Vagina (tissue), 2 donors: ENCODE results near the gene ANKRD16. TPM values are rescaled to one million over a fixed set of nuclear protein-coding genes. Genes with fewer than 3 reads are reported as not detected.
"Not testable (repeated sequence)": the region's sequence is repeated elsewhere in the genome, so short reads cannot be mapped to it uniquely, and the experiment has no call there.

Experiments used
- DNase-seq, 2 donors: peaks; one replicate each; pipeline ENCODE4 v3.0.0-alpha.2; 2017; ENCODE audit errors: extremely low spot score in 2 of 2
- H3K27ac ChIP-seq: fragments of 200-600 bp; sonication (generic); one replicate; pipeline ENCODE4 v1.5.1; 2019
- H3K27me3 ChIP-seq: fragments of 200-600 bp; sonication (generic); one replicate; pipeline ENCODE4 v1.5.1; 2019
- H3K36me3 ChIP-seq, 2 donors: fragments of 200-600 bp; sonication (generic); one replicate each; pipeline ENCODE4 v1.5.1; 2017 to 2019
- H3K4me1 ChIP-seq: fragments of 200-600 bp; sonication (generic); one replicate; pipeline ENCODE4 v1.5.1; 2019
- H3K4me3 ChIP-seq, 2 donors: fragments of 200-600 bp; sonication (generic); 1 replicate in 1 of 2; 2 replicates in 1 of 2; pipeline ENCODE4 v1.5.1; 2016 to 2019
- H3K9me3 ChIP-seq: fragments of 200-600 bp; sonication (generic); one replicate; pipeline ENCODE4 v1.5.1; 2019
- POLR2A ChIP-seq, 2 donors: fragments of 450-650 bp; IDR thresholded peaks; one replicate each; pipeline ENCODE4 v1.6.1; 2017; ENCODE audit warnings: antibody characterized with exemption in 2 of 2, mild to moderate bottlenecking in 2 of 2, moderate library complexity in 2 of 2
- POLR2AphosphoS5 ChIP-seq, 2 donors: sonication (generic); formaldehyde crosslinking; IDR thresholded peaks; one replicate each; pipeline ENCODE4 v1.9.0; 2017; ENCODE audit warnings: antibody characterized with exemption in 2 of 2, mild to moderate bottlenecking in 2 of 2, low read depth in 1 of 2; ENCODE audit not compliant: insufficient read depth in 1 of 2
- intact Hi-C: fragments of 100-400 bp; cut with DNase I; formaldehyde crosslinking; loops from one replicate; pipeline ENCODE4 v1.15.1; 2023
- total RNA-seq: library from RNA; depleted of rRNA; stranded (reverse); fragments of >200 nt; gene quantifications from one replicate; pipeline ENCODE4 v1.2.3, GENCODE V29; 2016
- TF ChIP-seq, protein P1 (sequence below), 3 experiments: fragments of 450-650 bp in 2 of 3; fragments of 200-600 bp in 1 of 3; sonication (generic) in 1 of 3; IDR thresholded peaks; one replicate each; pipeline ENCODE4 v1.5.1; 2017 to 2019; ENCODE audit warnings: antibody characterized with exemption in 3 of 3, mild to moderate bottlenecking in 2 of 3, moderate library complexity in 2 of 3

ANKRD16 gene
- total RNA-seq, 1 donor from 2014 or later: 17.7 TPM

DNA sequence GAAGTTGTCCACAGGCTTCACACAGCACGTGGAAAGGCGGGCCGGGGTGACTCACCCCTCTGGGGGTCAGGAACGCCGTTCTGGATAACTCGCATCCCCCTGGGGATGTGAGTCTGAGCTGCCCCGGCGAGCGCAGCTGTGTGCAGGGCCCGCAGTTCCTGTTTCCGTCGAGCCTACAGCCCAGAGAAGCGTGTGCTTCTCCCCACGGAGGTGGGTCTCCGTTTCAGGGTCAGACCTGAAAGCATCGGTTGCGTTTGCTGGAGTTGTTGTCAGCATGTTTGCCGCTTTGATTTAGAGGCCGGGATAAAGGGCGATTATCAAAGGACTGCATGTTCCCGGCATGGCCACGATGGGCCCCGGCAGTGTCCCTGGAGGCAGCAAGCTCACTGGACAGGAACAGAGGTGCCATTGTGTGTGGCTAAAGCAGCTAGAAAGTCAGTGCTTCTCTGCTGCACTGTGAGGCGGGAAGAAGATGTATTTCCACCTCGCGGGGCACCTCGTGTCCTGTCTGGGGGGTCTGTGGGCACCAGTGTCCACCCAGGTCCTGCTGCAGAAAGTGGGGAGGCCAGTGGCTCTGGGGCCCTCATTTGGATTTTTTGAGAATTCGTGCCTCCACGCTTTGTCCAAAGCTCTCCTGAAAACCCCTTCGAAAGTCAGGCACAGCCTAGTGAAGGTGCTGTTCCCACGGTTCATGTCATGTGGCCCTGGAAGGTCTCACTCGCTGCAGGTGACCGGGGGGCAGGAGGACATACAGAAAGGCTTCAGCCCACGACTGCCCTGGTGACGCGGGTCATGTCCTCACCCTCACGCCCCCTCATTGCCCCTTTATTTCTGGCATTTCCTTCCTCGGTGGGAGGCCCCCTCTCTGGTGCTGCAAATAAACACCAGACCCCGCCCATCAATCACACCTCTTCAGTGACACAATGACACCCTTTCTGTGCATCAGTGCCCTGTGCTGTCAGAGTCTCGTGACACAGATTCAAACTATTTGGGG, 49.1 kb downstream of the ANKRD16 start:
- intact Hi-C loops: no loop called here
- TF ChIP-seq POLR2A (IDR thresholded peaks at IDR 0.05) (no peak), POLR2AphosphoS5 (IDR thresholded peaks at IDR 0.05; ENCODE audit: insufficient read depth in 1 of 2, low read depth in 1 of 2) (no peak)
- TF ChIP-seq, protein P1, sequence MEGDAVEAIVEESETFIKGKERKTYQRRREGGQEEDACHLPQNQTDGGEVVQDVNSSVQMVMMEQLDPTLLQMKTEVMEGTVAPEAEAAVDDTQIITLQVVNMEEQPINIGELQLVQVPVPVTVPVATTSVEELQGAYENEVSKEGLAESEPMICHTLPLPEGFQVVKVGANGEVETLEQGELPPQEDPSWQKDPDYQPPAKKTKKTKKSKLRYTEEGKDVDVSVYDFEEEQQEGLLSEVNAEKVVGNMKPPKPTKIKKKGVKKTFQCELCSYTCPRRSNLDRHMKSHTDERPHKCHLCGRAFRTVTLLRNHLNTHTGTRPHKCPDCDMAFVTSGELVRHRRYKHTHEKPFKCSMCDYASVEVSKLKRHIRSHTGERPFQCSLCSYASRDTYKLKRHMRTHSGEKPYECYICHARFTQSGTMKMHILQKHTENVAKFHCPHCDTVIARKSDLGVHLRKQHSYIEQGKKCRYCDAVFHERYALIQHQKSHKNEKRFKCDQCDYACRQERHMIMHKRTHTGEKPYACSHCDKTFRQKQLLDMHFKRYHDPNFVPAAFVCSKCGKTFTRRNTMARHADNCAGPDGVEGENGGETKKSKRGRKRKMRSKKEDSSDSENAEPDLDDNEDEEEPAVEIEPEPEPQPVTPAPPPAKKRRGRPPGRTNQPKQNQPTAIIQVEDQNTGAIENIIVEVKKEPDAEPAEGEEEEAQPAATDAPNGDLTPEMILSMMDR (IDR thresholded peaks at IDR 0.05): no peak
- H3K4me3 ChIP-seq: no peak overlapping the region
- H3K27me3 ChIP-seq: no peaks in the 10 kb centered on the region
- no peaks in the 10 kb centered on the region for H3K36me3 ChIP-seq
- DNase-seq: no peak
- no peaks in the 10 kb centered on the region for H3K9me3 ChIP-seq
- H3K27ac ChIP-seq: no peak overlapping the region
- peaks cover 15% of the 10 kb centered on the region for H3K4me1 ChIP-seq

- H3K9me3 ChIP-seq, H3K27ac ChIP-seq, H3K36me3 ChIP-seq, H3K27me3 ChIP-seq, H3K4me1 ChIP-seq, H3K4me3 ChIP-seq, intact Hi-C loops, DNase-seq: not testable (repeated sequence)
Measured at GRCh38 chr10:5836181-5836580, 53.5 kb downstream of the ANKRD16 start.

DNA sequence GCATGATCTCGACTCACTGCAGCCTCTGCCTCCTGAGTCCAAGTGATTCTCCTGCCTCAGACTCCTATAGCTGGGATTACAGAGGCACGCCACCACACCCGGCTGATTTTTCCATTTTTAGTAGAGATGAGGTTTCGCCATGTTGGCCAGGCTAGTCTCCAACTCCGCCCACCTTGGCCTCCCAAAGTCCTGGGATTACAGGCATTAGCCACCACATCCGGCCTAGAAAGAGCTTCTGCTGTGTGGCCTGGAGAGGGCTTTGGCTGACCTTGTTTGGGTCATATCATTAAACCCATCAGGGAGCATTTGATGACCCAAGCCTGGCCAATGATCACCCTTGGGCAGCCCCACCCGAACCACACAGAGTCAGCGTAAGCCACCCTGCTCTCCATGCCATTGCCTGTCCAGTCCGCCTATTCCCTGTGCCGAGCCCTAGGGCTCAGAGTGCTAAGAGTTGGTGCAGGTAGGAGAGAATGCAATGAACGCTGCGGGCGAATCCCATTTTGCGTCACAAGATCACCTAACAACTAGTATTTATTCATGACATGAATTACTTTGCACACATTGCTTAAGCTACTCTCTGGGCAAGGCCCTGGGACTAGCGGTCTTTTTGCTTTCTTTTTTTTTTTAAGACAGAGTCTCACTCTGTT, 54.1 kb downstream of the ANKRD16 start:
- Histone ChIP-seq H3K4me3 (no peak overlapping the region), H3K36me3 (no peaks in the 10 kb centered on the region), H3K9me3 (no peaks in the 10 kb centered on the region), H3K4me1 (peaks cover 1% of the 10 kb centered on the region), H3K27me3 (no peaks in the 10 kb centered on the region), H3K27ac (no peak overlapping the region)
- DNase-seq: no peak
- TF ChIP-seq POLR2A (IDR thresholded peaks at IDR 0.05): no peak
- TF ChIP-seq, protein P1 (IDR thresholded peaks at IDR 0.05): no peak
- no peak for TF ChIP-seq POLR2AphosphoS5 (IDR thresholded peaks at IDR 0.05; ENCODE audit: insufficient read depth in 1 of 2, low read depth in 1 of 2)
- intact Hi-C loops: no loop called here

GRCh38 chr10:5833814-5834213, 55.9 kb downstream of the ANKRD16 start:
- Histone ChIP-seq H3K4me3 (no peak overlapping the region), H3K36me3 (no peaks in the 10 kb centered on the region), H3K27me3 (no peaks in the 10 kb centered on the region), H3K27ac (no peak overlapping the region), H3K9me3 (no peaks in the 10 kb centered on the region), H3K4me1 (no peaks in the 10 kb centered on the region)
- intact Hi-C loops: no loop called here
- no peak for TF ChIP-seq POLR2AphosphoS5 (IDR thresholded peaks at IDR 0.05; ENCODE audit: insufficient read depth in 1 of 2, low read depth in 1 of 2)
- TF ChIP-seq, protein P1 (IDR thresholded peaks at IDR 0.05): no peak
- no peak for TF ChIP-seq POLR2A (IDR thresholded peaks at IDR 0.05)
- no peak for DNase-seq

- DNase-seq: no peak
- no peaks in the 10 kb centered on the region for H3K9me3 ChIP-seq
Measured at GRCh38 chr10:5832946-5833345, 56.7 kb downstream of the ANKRD16 start.

More at GRCh38 chr10:5832946-5833345, 56.7 kb downstream of the ANKRD16 start:
- Histone ChIP-seq H3K36me3 (no peaks in the 10 kb centered on the region), H3K4me1 (no peaks in the 10 kb centered on the region), H3K27ac (no peak overlapping the region), H3K4me3 (no peak overlapping the region), H3K27me3 (no peaks in the 10 kb centered on the region)
- TF ChIP-seq POLR2A (IDR thresholded peaks at IDR 0.05): no peak
- no peak for TF ChIP-seq POLR2AphosphoS5 (IDR thresholded peaks at IDR 0.05; ENCODE audit: insufficient read depth in 1 of 2, low read depth in 1 of 2)
- TF ChIP-seq, protein P1 (IDR thresholded peaks at IDR 0.05): no peak
- intact Hi-C loops: no loop called here
